HCT116 (cell line): ENCODE results near the gene NEURL3. TPM values are rescaled to one million over a fixed set of nuclear protein-coding genes. Genes with fewer than 3 reads are reported as not detected.

Experiments used
- ATAC-seq: fragments of 200-7000 bp; cut with Tn5 transposase; 2 replicates; pipeline ENCODE4 v1.9.1; 2020; ENCODE audit warnings: mild to moderate bottlenecking, moderate library complexity
- BruUV-seq: library from RNA; stranded (reverse); fragments of 400-500 nt; replicated peaks from 2 replicates; lab custom pipeline; 2021; lab: Mats Ljungman, UMichigan
- CTCF ChIA-PET: fragments of 300-600 bp; sonication (Branson Sonifier 250); formaldehyde crosslinking; loops from one replicate; lab custom pipeline; 2021; ENCODE audit warnings: antibody characterized with exemption; lab: Charles Lee
- POLR2A ChIA-PET: fragments of 300-600, 350-600 bp; sonication (Branson Sonifier 250); formaldehyde crosslinking; loops from one replicate; lab custom pipeline; 2021; ENCODE audit warnings: antibody characterized with exemption; lab: Charles Lee
- RAD21 ChIA-PET, 2 experiments: fragments of 300-600 bp; sonication (Branson Sonifier 250); formaldehyde crosslinking; loops; one replicate each; lab custom pipeline; 2023; ENCODE audit warnings: low total read pairs in 2 of 2; ENCODE audit not compliant: uncharacterized antibody in 2 of 2, unreplicated experiment in 2 of 2, low non-redundant PET in 1 of 2; lab: Charles Lee
- DNase-seq: peaks from one replicate; pipeline ENCODE4 v3.0.0-alpha.2; 2010; ENCODE audit warnings: low read depth, low spot score
- H2AFZ ChIP-seq: fragments of 200-600 bp; shearing (Covaris generic), sonication (generic); 2 replicates; pipeline ENCODE4 v1.6.1; 2017; ENCODE audit warnings: low read depth, mixed run types, mixed read lengths, antibody characterized with exemption, low read length; ENCODE audit not compliant: poor library complexity, severe bottlenecking
- H3K27ac ChIP-seq: 2 replicates; pipeline ENCODE4 v1.5.1; 2012; ENCODE audit warnings: low read depth, low read length
- H3K27me3 ChIP-seq: fragments of 200-600 bp; sonication (generic); 2 replicates; pipeline ENCODE4 v1.6.1; 2016; ENCODE audit warnings: mixed run types, low read length, mixed read lengths; ENCODE audit not compliant: insufficient read depth
- H3K36me3 ChIP-seq, 2 experiments: fragments of 200-500 bp in 1 of 2; fragments of 200-600 bp in 1 of 2; sonication (Bioruptor generic) in 1 of 2; sonication (generic) in 1 of 2; 2 replicates each; pipeline versions ENCODE4 v1.5.1 to v1.6.1; 2014 to 2016; ENCODE audit warnings: low read length in 2 of 2, inconsistent platforms in 1 of 2, mixed read lengths in 1 of 2, mixed run types in 1 of 2; ENCODE audit not compliant: insufficient read depth in 2 of 2, control insufficient read depth in 1 of 2
- H3K4me1 ChIP-seq, 2 experiments: fragments of 200-600 bp in 1 of 2; sonication (generic) in 1 of 2; 2 replicates each; pipeline versions ENCODE4 v1.5.1 to v1.6.1; 2012 to 2017; ENCODE audit warnings: low read length in 2 of 2, inconsistent platforms in 1 of 2, mild to moderate bottlenecking in 1 of 2, mixed read lengths in 1 of 2, mixed run types in 1 of 2, moderate library complexity in 1 of 2; ENCODE audit not compliant: insufficient read depth in 2 of 2, control insufficient read depth in 1 of 2
- H3K4me2 ChIP-seq: fragments of 200-600 bp; sonication (generic); 2 replicates; pipeline ENCODE4 v1.6.1; 2017; ENCODE audit warnings: mixed run types, low read length, mixed read lengths
- H3K4me3 ChIP-seq, 2 experiments: fragments of 200-600 bp in 1 of 2; sonication (generic) in 1 of 2; replicated peaks in 1 of 2; 2 replicates each; pipeline ENCODE4 v1.5.1; 2011 to 2016; ENCODE audit warnings: low read length in 2 of 2, control low read depth in 1 of 2, low read depth in 1 of 2, mild to moderate bottlenecking in 1 of 2, mixed read lengths in 1 of 2, mixed run types in 1 of 2
- H3K79me2 ChIP-seq: fragments of 200-600 bp; sonication (generic); 2 replicates; pipeline ENCODE4 v1.6.1; 2017; ENCODE audit warnings: mild to moderate bottlenecking, mixed run types, low read length, moderate library complexity, mixed read lengths; ENCODE audit not compliant: insufficient read depth
- H3K9ac ChIP-seq: fragments of 200-600 bp; sonication (generic); 2 replicates; pipeline ENCODE4 v1.6.1; 2016; ENCODE audit warnings: low read length, mixed read lengths
- H3K9me2 ChIP-seq: fragments of 200-600 bp; sonication (generic), shearing (Covaris generic); 2 replicates; pipeline ENCODE4 v1.6.1; 2017; ENCODE audit warnings: mixed run types, mild to moderate bottlenecking, moderate library complexity; ENCODE audit not compliant: insufficient read depth
- H3K9me3 ChIP-seq, 2 experiments: fragments of 200-500 bp in 1 of 2; fragments of 200-600 bp in 1 of 2; sonication (Bioruptor generic) in 1 of 2; sonication (generic) in 1 of 2; 2 replicates each; pipeline ENCODE4 v1.6.1; 2014 to 2017; ENCODE audit warnings: low read length in 2 of 2, mixed read lengths in 2 of 2, inconsistent platforms in 1 of 2, low read depth in 1 of 2, mild to moderate bottlenecking in 1 of 2, mixed run types in 1 of 2, moderate library complexity in 1 of 2; ENCODE audit not compliant: control insufficient read depth in 1 of 2, insufficient read depth in 1 of 2
- H4K20me1 ChIP-seq: fragments of 200-600 bp; sonication (generic), shearing (Covaris generic); 2 replicates; pipeline ENCODE4 v1.6.1; 2017; ENCODE audit warnings: mixed run types, mild to moderate bottlenecking, moderate library complexity; ENCODE audit not compliant: insufficient read depth
- CBX3 ChIP-seq: IDR thresholded peaks from 2 replicates; pipeline ENCODE4 v1.6.1; 2012; ENCODE audit warnings: low read depth
- EGR1 ChIP-seq: IDR thresholded peaks from 2 replicates; pipeline ENCODE4 v1.6.1; 2012; ENCODE audit warnings: low read depth
- ELF1 ChIP-seq: IDR thresholded peaks from 2 replicates; pipeline ENCODE4 v1.6.1; 2012; ENCODE audit warnings: low read depth, borderline replicate concordance
- POLR2AphosphoS5 ChIP-seq: IDR thresholded peaks from 2 replicates; pipeline ENCODE4 v1.6.1; 2011; ENCODE audit warnings: mild to moderate bottlenecking, low read depth, low read length, moderate library complexity
- SRF ChIP-seq: IDR thresholded peaks from 2 replicates; pipeline ENCODE4 v1.6.1; 2012; ENCODE audit warnings: low read depth
- TCF7L2 ChIP-seq: IDR thresholded peaks from 2 replicates; pipeline ENCODE4 v1.7.0; 2011; ENCODE audit warnings: borderline replicate concordance, inconsistent platforms; ENCODE audit not compliant: insufficient read depth, insufficient read length; ENCODE audit errors: extremely low read depth
- YY1 ChIP-seq: IDR thresholded peaks from 2 replicates; pipeline ENCODE4 v1.6.1; 2011; ENCODE audit warnings: low read length, low read depth, moderate library complexity, mild to moderate bottlenecking; ENCODE audit not compliant: insufficient replicate concordance; ENCODE audit errors: extremely low read depth
- ZFX ChIP-seq: fragments of 450-650 bp; IDR thresholded peaks from 2 replicates; pipeline ENCODE4 v1.6.1; 2017
- ZNF274 ChIP-seq: fragments of 200-500 bp; sonication (Bioruptor generic); IDR thresholded peaks from 2 replicates; pipeline ENCODE4 v1.6.1; 2014; ENCODE audit warnings: mild to moderate bottlenecking, low read depth, low read length, inconsistent platforms
- intact Hi-C: fragments of 100-400 bp; cut with micrococcal nuclease; formaldehyde crosslinking; loops from 2 replicates; pipeline ENCODE4 v1.10.0; 2022
- total RNA-seq: library from RNA; stranded (reverse); gene quantifications from one replicate; pipeline ENCODE4 v1.2.1, GENCODE V29; 2021; ENCODE audit not compliant: unreplicated experiment
- TF ChIP-seq, protein P1 (sequence below): IDR thresholded peaks from 2 replicates; pipeline ENCODE4 v1.6.1; 2012
- TF ChIP-seq, protein P2 (sequence below), 3 experiments: fragments of 200-600 bp in 1 of 3; sonication (generic) in 1 of 3; IDR thresholded peaks in 2 of 3; conservative IDR thresholded peaks in 1 of 3; 2 replicates each; pipeline ENCODE4 v1.5.1; 2012 to 2017; ENCODE audit warnings: low read depth in 2 of 3, low read length in 2 of 3, antibody characterized with exemption in 1 of 3, borderline replicate concordance in 1 of 3, control low read depth in 1 of 3, mild to moderate bottlenecking in 1 of 3, mixed read lengths in 1 of 3, mixed run types in 1 of 3, moderate library complexity in 1 of 3; ENCODE audit not compliant: insufficient read depth in 1 of 3

The NEURL3 gene
- total RNA-seq, 1 experiment from 2014 or later = not detected

DNA sequence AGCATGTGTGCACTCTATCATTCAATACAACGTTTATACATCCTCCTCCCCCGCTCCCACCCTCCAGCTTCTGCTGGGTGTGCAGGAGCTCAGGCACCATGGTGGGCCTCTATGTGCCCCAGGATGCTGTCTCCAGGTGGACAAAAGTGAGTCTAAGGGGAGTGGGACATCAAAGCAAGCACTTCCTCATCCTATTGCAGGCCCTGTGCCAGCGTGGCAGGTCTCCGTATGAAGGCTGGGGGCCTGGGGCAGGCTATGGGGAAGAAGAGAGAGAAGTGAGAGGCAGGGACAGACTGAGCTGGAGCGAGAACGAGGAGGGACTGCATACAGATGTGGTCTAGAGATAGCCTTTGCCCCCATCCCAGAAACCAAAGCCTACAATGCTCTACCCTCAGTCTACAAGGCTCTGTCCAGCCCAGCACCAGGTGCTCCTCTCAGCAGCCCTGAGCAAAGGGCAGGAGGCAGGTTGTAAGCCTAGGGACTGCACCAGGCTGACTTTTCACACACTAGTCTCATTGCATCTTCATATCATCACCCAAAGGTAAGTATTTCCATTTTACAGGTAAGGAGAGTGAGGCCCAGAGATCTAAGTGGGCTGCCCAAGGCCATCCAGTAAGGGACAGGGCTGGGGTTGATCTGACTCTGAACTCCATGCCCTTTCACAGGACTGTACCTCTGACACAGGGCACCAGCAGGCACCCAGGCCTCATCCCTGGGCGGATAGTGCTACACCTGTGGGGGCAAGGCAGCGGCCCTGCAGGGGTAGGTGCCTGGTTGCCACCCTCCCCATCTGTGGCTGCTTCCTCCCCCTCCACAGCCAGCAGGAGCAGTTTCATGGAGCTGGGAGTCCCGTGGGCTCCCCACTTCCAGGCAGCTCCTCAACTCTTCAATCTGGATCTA, 17.4 kb upstream of the NEURL3 start:
- Histone ChIP-seq H3K4me3 (no peak overlapping the region), H2AFZ (no peak overlapping the region), H3K36me3 (no peaks in the 10 kb centered on the region), H3K4me2 (no peak overlapping the region), H3K9me2 (no peaks in the 10 kb centered on the region), H3K27me3 (no peaks in the 10 kb centered on the region)
- no TSS peak for BruUV-seq
- RAD21 ChIA-PET = no interaction called here
- intact Hi-C loops = no loop called here
- TF ChIP-seq YY1 = no peak
- no peak for TF ChIP-seq ELF1
- TF ChIP-seq, protein P1, sequence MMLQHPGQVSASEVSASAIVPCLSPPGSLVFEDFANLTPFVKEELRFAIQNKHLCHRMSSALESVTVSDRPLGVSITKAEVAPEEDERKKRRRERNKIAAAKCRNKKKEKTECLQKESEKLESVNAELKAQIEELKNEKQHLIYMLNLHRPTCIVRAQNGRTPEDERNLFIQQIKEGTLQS = no peak
- no peak for TF ChIP-seq EGR1
- no peak for TF ChIP-seq SRF
- no peak for TF ChIP-seq ZFX
- TF ChIP-seq ZNF274 = no peak
- no peak for TF ChIP-seq CBX3
- TF ChIP-seq POLR2AphosphoS5 = no peak
- TF ChIP-seq, protein P2, sequence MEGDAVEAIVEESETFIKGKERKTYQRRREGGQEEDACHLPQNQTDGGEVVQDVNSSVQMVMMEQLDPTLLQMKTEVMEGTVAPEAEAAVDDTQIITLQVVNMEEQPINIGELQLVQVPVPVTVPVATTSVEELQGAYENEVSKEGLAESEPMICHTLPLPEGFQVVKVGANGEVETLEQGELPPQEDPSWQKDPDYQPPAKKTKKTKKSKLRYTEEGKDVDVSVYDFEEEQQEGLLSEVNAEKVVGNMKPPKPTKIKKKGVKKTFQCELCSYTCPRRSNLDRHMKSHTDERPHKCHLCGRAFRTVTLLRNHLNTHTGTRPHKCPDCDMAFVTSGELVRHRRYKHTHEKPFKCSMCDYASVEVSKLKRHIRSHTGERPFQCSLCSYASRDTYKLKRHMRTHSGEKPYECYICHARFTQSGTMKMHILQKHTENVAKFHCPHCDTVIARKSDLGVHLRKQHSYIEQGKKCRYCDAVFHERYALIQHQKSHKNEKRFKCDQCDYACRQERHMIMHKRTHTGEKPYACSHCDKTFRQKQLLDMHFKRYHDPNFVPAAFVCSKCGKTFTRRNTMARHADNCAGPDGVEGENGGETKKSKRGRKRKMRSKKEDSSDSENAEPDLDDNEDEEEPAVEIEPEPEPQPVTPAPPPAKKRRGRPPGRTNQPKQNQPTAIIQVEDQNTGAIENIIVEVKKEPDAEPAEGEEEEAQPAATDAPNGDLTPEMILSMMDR (IDR thresholded peaks at IDR 0.05 in 2 of 3, conservative IDR thresholded peaks at IDR 0.05 in 1 of 3; ENCODE audit: borderline replicate concordance in 1 of 3, insufficient read depth in 1 of 3, low read depth in 2 of 3, low read length in 2 of 3) = no peak
- no peak for TF ChIP-seq TCF7L2
- TF ChIP-seq, all 23 proteins: peak for 0
- DNase-seq = no peak
- no peaks in the 10 kb centered on the region for H3K79me2 ChIP-seq
- no peaks in the 10 kb centered on the region for H3K4me1 ChIP-seq
- no peak for ATAC-seq
- no peaks in the 10 kb centered on the region for H4K20me1 ChIP-seq
- ChIA-PET CTCF (no interaction called here), POLR2A (no interaction called here)
- H3K9ac ChIP-seq = no peak overlapping the region
- no peaks in the 10 kb centered on the region for H3K9me3 ChIP-seq
- no peak overlapping the region for H3K27ac ChIP-seq
